SK-N-SH (cell line): ENCODE measurements around the gene PDE2A. TPM values are rescaled to one million over a fixed set of nuclear protein-coding genes. Genes with fewer than 3 reads are reported as not detected.
A peak's percentile ranks its signal among the peaks of the same experiment; 100 is the strongest.

Source experiments
- CTCF ChIA-PET: fragments of 300-600, 350-600 bp; formaldehyde crosslinking; extraction: SDS; loops from one replicate; lab custom pipeline; 2021; lab: Yijun Ruan, JAX
- POLR2A ChIA-PET: fragments of 350-600 bp; sonication (Branson Sonifier 250); formaldehyde crosslinking; extraction: SDS; loops from one replicate; lab custom pipeline; 2020; ENCODE audit warnings: antibody characterized with exemption, inconsistent platforms; lab: Yijun Ruan, JAX
- DNase-seq: peaks from one replicate; pipeline ENCODE4 v3.0.0; 2012
- H2AFZ ChIP-seq: fragments of 200-600 bp; sonication (generic); 2 replicates; pipeline ENCODE4 v1.8.1; 2016; ENCODE audit warnings: antibody characterized with exemption, mild to moderate bottlenecking, low read depth
- H3F3A ChIP-seq: fragments of 200-600 bp; sonication (generic); replicated peaks from 2 replicates; pipeline ENCODE3; 2016; ENCODE audit warnings: antibody characterized with exemption, mild to moderate bottlenecking; ENCODE audit not compliant: insufficient read depth
- H3K27ac ChIP-seq, 2 experiments: fragments of 200-500 bp in 1 of 2; fragments of 200-600 bp in 1 of 2; sonication (Bioruptor generic) in 1 of 2; sonication (generic), shearing (Covaris generic) in 1 of 2; 2 replicates each; pipeline versions ENCODE4 v1.5.1 to v1.6.1; 2014 to 2016; ENCODE audit warnings: low read depth in 2 of 2, inconsistent platforms in 1 of 2, low read length in 1 of 2, mild to moderate bottlenecking in 1 of 2, mixed read lengths in 1 of 2
- H3K27me3 ChIP-seq: fragments of 200-600 bp; sonication (generic), shearing (Covaris generic); 2 replicates; pipeline ENCODE4 v1.6.1; 2016; ENCODE audit warnings: mixed run types; ENCODE audit not compliant: insufficient read depth
- H3K36me3 ChIP-seq, 2 experiments: fragments of 200-500 bp in 1 of 2; fragments of 200-600 bp in 1 of 2; sonication (Bioruptor generic) in 1 of 2; sonication (generic) in 1 of 2; replicated peaks in 1 of 2; 2 replicates each; pipeline versions ENCODE3 to v1.5.1; 2014 to 2016; ENCODE audit warnings: low read length in 1 of 2, mild to moderate bottlenecking in 1 of 2; ENCODE audit not compliant: insufficient read depth in 2 of 2, control insufficient read depth in 1 of 2
- H3K4me1 ChIP-seq, 2 experiments: fragments of 200-500 bp in 1 of 2; fragments of 200-600 bp in 1 of 2; sonication (Bioruptor generic) in 1 of 2; sonication (generic), shearing (Covaris generic) in 1 of 2; 2 replicates each; pipeline versions ENCODE4 v1.5.1 to v1.6.1; 2014 to 2016; ENCODE audit warnings: low read depth in 1 of 2, low read length in 1 of 2, mixed run types in 1 of 2; ENCODE audit not compliant: insufficient read depth in 2 of 2, control insufficient read depth in 1 of 2
- H3K4me2 ChIP-seq: fragments of 200-600 bp; sonication (generic), shearing (Covaris generic); 2 replicates; pipeline ENCODE4 v1.6.1; 2017; ENCODE audit warnings: mixed run types
- H3K4me3 ChIP-seq, 2 experiments: fragments of 200-500 bp in 1 of 2; fragments of 200-600 bp in 1 of 2; sonication (Bioruptor generic) in 1 of 2; sonication (generic), shearing (Covaris generic) in 1 of 2; 2 replicates each; pipeline versions ENCODE4 v1.5.1 to v1.8.1; 2014 to 2016; ENCODE audit warnings: low read depth in 2 of 2, inconsistent platforms in 1 of 2, low read length in 1 of 2, mild to moderate bottlenecking in 1 of 2, mixed read lengths in 1 of 2, moderate library complexity in 1 of 2
- H3K79me2 ChIP-seq: fragments of 200-600 bp; sonication (generic); 2 replicates; pipeline ENCODE4 v1.8.1; 2017; ENCODE audit warnings: mild to moderate bottlenecking; ENCODE audit not compliant: insufficient read depth
- H3K9ac ChIP-seq: fragments of 200-600 bp; sonication (generic); 2 replicates; pipeline ENCODE4 v1.6.1; 2017; ENCODE audit warnings: mixed run types
- H3K9me2 ChIP-seq: fragments of 200-600 bp; sonication (generic); 2 replicates; pipeline ENCODE4 v1.6.1; 2017; ENCODE audit warnings: mixed run types
- H3K9me3 ChIP-seq: fragments of 200-600 bp; sonication (generic); 2 replicates; pipeline ENCODE4 v1.6.1; 2017; ENCODE audit warnings: mixed run types, mild to moderate bottlenecking, moderate library complexity
- H4K20me1 ChIP-seq: fragments of 200-600 bp; sonication (generic); 2 replicates; pipeline ENCODE4 v1.6.1; 2017; ENCODE audit warnings: mild to moderate bottlenecking, mixed run types; ENCODE audit not compliant: insufficient read depth
- CTCF ChIP-seq: fragments of 200-600 bp; sonication (generic); IDR thresholded peaks from 2 replicates; pipeline ENCODE4 v1.6.1; 2017; ENCODE audit warnings: antibody characterized with exemption, mild to moderate bottlenecking, moderate library complexity
- FOXJ3 ChIP-seq: sonication (generic); formaldehyde crosslinking; IDR thresholded peaks from 2 replicates; pipeline ENCODE4 v1.5.1; 2020; ENCODE audit warnings: mild to moderate bottlenecking, missing genetic modification reagents
- FOXM1 ChIP-seq: IDR thresholded peaks from 2 replicates; pipeline ENCODE4 v1.4.0; 2012; ENCODE audit warnings: low read depth, mild to moderate bottlenecking
- GATA2 ChIP-seq: sonication (generic); formaldehyde crosslinking; IDR thresholded peaks from 2 replicates; pipeline ENCODE4 v1.5.0; 2020; ENCODE audit warnings: mild to moderate bottlenecking, missing genetic modification reagents
- IRF3 ChIP-seq: fragments of 150-350 bp; IDR thresholded peaks from 2 replicates; pipeline ENCODE4 v1.6.1; 2016; ENCODE audit warnings: mild to moderate bottlenecking, low read depth, low read length
- MEF2A ChIP-seq: IDR thresholded peaks from 2 replicates; pipeline ENCODE4 v1.4.0; 2012; ENCODE audit warnings: low read depth, borderline replicate concordance
- MXI1 ChIP-seq: IDR thresholded peaks from 2 replicates; pipeline ENCODE4 v1.6.1; 2012; ENCODE audit warnings: mild to moderate bottlenecking, low read depth, low read length, improper control_type of control experiment
- RAD21 ChIP-seq: IDR thresholded peaks from 2 replicates; pipeline ENCODE4 v1.6.1; 2012; ENCODE audit warnings: mild to moderate bottlenecking, low read length
- REST ChIP-seq: IDR thresholded peaks from 2 replicates; pipeline ENCODE4 v1.6.1; 2012; ENCODE audit warnings: mild to moderate bottlenecking, low read depth, low read length, moderate library complexity
- YY1 ChIP-seq: IDR thresholded peaks from 2 replicates; pipeline ENCODE4 v1.4.0; 2012; ENCODE audit warnings: low read depth, mild to moderate bottlenecking
- ZBTB33 ChIP-seq: IDR thresholded peaks from 2 replicates; pipeline ENCODE4 v1.4.0; 2012; ENCODE audit warnings: low read depth, borderline replicate concordance
- WGBS: methylation state at CpG from one replicate; pipeline ENCODE4 v1.1.6; 2017; ENCODE audit warnings: low lambda C conversion rate; 5-methylcytosine and 5-hydroxymethylcytosine counted together
- polyA plus RNA-seq, 3 experiments: library from polyadenylated mRNA; depleted of rRNA; stranded (reverse); fragments of >200 nt; gene quantifications; 2 replicates each; pipeline ENCODE4 v1.2.3, GENCODE V29; 2012

The PDE2A gene
- polyA plus RNA-seq, 1 of the 3 experiments (the other 2 are of a cell fraction): 0.43 TPM

- H2AFZ ChIP-seq: no peak overlapping the region
- no peaks in the 10 kb centered on the region for H3K79me2 ChIP-seq
- H3K9ac ChIP-seq: no peak overlapping the region
- no peaks in the 10 kb centered on the region for H3K9me3 ChIP-seq
- H3K27me3 ChIP-seq: peaks cover 15% of the 10 kb centered on the region
- ChIA-PET CTCF (interaction anchor here (0.8 to 2.4 kb wide), 7 partner anchors 8 to 130 kb away, joined by 3 to 18 read pairs (median 4); no protein-coding TSS in a partner anchor), POLR2A (no interaction called here)
- H3K4me1 ChIP-seq: peaks cover 0 to 13% of the 10 kb centered on the region in 2 experiments; a peak in 1 of 4 replicates
- no peaks in the 10 kb centered on the region for H4K20me1 ChIP-seq
- 44% methylated on average over 3 of the region's 3 CpGs for WGBS
- no peaks in the 10 kb centered on the region for H3K9me2 ChIP-seq
- no peak for DNase-seq
- no peak overlapping the region for H3K4me2 ChIP-seq
- H3F3A ChIP-seq: no peaks in the 10 kb centered on the region
- H3K36me3 ChIP-seq: no peaks in the 10 kb centered on the region
- peak overlapping the region in 1 of 2 experiments; percentile 25; a peak in 1 of 4 replicates for H3K27ac ChIP-seq
- no peak for TF ChIP-seq FOXJ3 (CRISPR knock-in tag)
- 0 out of 2 replicates have a peak, but pooled peaks have one; percentile 43 for TF ChIP-seq MXI1
- TF ChIP-seq GATA2: 0 out of 2 replicates have a peak, but pooled peaks have one; percentile 13
- peak; percentile 53 for TF ChIP-seq RAD21
- no peak overlapping the region for H3K4me3 ChIP-seq
Measured at GRCh38 chr11:72553706-72554105, 120.5 kb downstream of the PDE2A start.

- TF ChIP-seq MEF2A (no peak), CTCF (no peak), FOXJ3 (CRISPR knock-in tag) (no peak), RAD21 (no peak), YY1 (no peak), IRF3 (no peak), REST (no peak), MXI1 (no peak), ZBTB33 (no peak), FOXM1 (no peak)
- no peak overlapping the region for H3K9ac ChIP-seq
- H4K20me1 ChIP-seq: no peaks in the 10 kb centered on the region
- H3K36me3 ChIP-seq: no peaks in the 10 kb centered on the region
- H3K27me3 ChIP-seq: peaks cover 15% of the 10 kb centered on the region
- no peak overlapping the region for H2AFZ ChIP-seq
- H3F3A ChIP-seq: no peaks in the 10 kb centered on the region
- ChIA-PET POLR2A (no interaction called here), CTCF (interaction anchor here (0.6 to 5.2 kb wide), 5 partner anchors 8 to 81 kb away, joined by 3 to 24 read pairs (median 5); no protein-coding TSS in a partner anchor)
- H3K27ac ChIP-seq: no peak overlapping the region
- H3K79me2 ChIP-seq: no peaks in the 10 kb centered on the region
- no peaks in the 10 kb centered on the region for H3K9me3 ChIP-seq
- H3K4me3 ChIP-seq: no peak overlapping the region
- H3K4me1 ChIP-seq: peaks cover 0 to 13% of the 10 kb centered on the region in 2 experiments; a peak in 1 of 4 replicates
- H3K9me2 ChIP-seq: no peaks in the 10 kb centered on the region
- WGBS: 67% methylated on average over 3 of the region's 3 CpGs
- DNase-seq: no peak
- no peak overlapping the region for H3K4me2 ChIP-seq
Measured at GRCh38 chr11:72552399-72552910, 121.8 kb downstream of the PDE2A start.
